Prostate gland (tissue), 2 donors: ENCODE data around the gene CACNA1E.

Source experiments
- POLR2A ChIP-seq: fragments of 450-650 bp; IDR thresholded peaks from one replicate; pipeline ENCODE4 v1.6.1; 2016; ENCODE audit warnings: antibody characterized with exemption, mild to moderate bottlenecking
- POLR2AphosphoS5 ChIP-seq: sonication (generic); formaldehyde crosslinking; IDR thresholded peaks from one replicate; pipeline ENCODE4 v1.6.1; 2017; ENCODE audit warnings: antibody characterized with exemption
- TF ChIP-seq, protein P1 (sequence below), 4 experiments: fragments of 200-600 bp in 2 of 4; fragments of 450-650 bp in 2 of 4; sonication (generic) in 2 of 4; IDR thresholded peaks; 1 replicate in 3 of 4; 2 replicates in 1 of 4; pipeline ENCODE4 v1.5.1; 2016 to 2019; ENCODE audit warnings: antibody characterized with exemption in 4 of 4, mild to moderate bottlenecking in 2 of 4, moderate library complexity in 2 of 4

- TF ChIP-seq, protein P1, sequence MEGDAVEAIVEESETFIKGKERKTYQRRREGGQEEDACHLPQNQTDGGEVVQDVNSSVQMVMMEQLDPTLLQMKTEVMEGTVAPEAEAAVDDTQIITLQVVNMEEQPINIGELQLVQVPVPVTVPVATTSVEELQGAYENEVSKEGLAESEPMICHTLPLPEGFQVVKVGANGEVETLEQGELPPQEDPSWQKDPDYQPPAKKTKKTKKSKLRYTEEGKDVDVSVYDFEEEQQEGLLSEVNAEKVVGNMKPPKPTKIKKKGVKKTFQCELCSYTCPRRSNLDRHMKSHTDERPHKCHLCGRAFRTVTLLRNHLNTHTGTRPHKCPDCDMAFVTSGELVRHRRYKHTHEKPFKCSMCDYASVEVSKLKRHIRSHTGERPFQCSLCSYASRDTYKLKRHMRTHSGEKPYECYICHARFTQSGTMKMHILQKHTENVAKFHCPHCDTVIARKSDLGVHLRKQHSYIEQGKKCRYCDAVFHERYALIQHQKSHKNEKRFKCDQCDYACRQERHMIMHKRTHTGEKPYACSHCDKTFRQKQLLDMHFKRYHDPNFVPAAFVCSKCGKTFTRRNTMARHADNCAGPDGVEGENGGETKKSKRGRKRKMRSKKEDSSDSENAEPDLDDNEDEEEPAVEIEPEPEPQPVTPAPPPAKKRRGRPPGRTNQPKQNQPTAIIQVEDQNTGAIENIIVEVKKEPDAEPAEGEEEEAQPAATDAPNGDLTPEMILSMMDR (IDR thresholded peaks at IDR 0.05): peak in 1 of 4 experiments; percentile 24
- no peak for TF ChIP-seq POLR2A
- TF ChIP-seq POLR2AphosphoS5: no peak
Observed at GRCh38 chr1:181737056-181737455, 253.7 kb downstream of the CACNA1E start.
